Mammary epithelial cell (primary cell): ENCODE data around the gene ZGPAT.

Experiments used
- CTCF ChIP-seq, 2 donors: IDR thresholded peaks in 1 of 2; conservative IDR thresholded peaks in 1 of 2; 2 replicates each; pipeline ENCODE4 v1.5.1; 2011 to 2012; ENCODE audit warnings: inconsistent platforms in 2 of 2, low read length in 2 of 2, mild to moderate bottlenecking in 2 of 2, control low read depth in 1 of 2, low read depth in 1 of 2; ENCODE audit not compliant: insufficient read depth in 1 of 2; ENCODE audit errors: extremely low read depth in 1 of 2
- EZH2 ChIP-seq: IDR thresholded peaks from 2 replicates; pipeline ENCODE4 v1.6.1; 2012; ENCODE audit warnings: low read length, inconsistent platforms, borderline replicate concordance

- TF ChIP-seq CTCF (conservative IDR thresholded peaks at IDR 0.05 in 1 of 2, IDR thresholded peaks at IDR 0.05 in 1 of 2; ENCODE audit: extremely low read depth in 1 of 2, insufficient read depth in 1 of 2, low read depth in 1 of 2, low read length in 2 of 2): no peak
- TF ChIP-seq EZH2: no peak
Measured at GRCh38 chr20:63706027-63706695, 1.7 kb upstream of the ZGPAT start.
